Calu3 (cell line): Measurements from ENCODE around the gene FCGR1A. TPM values are rescaled to one million over a fixed set of nuclear protein-coding genes. Genes with fewer than 3 reads are reported as not detected.
"Not testable (repeated sequence)": the region's sequence is repeated elsewhere in the genome, so short reads cannot be mapped to it uniquely, and the experiment has no call there.

Experiments used
- BruUV-seq: library from RNA; stranded (reverse); fragments of 400-500 nt; replicated peaks from 2 replicates; lab custom pipeline; 2021; lab: Mats Ljungman, UMichigan
- CTCF ChIA-PET: fragments of 300-600 bp; sonication (Branson Sonifier 250); formaldehyde crosslinking; loops from one replicate; lab custom pipeline; 2022; ENCODE audit warnings: antibody characterized with exemption; lab: Charles Lee
- DNase-seq: peaks from one replicate; pipeline ENCODE4 v3.0.0; 2022
- H3K27ac Mint-ChIP-seq: one replicate; pipeline ENCODE4 v1.8.0; 2022; ENCODE audit warnings: mixed read lengths; ENCODE audit not compliant: unreplicated experiment
- H3K27me3 Mint-ChIP-seq: one replicate; pipeline ENCODE4 v1.8.0; 2022; ENCODE audit warnings: mixed read lengths; ENCODE audit not compliant: unreplicated experiment
- H3K36me3 Mint-ChIP-seq: one replicate; pipeline ENCODE4 v1.8.0; 2022; ENCODE audit warnings: mild to moderate bottlenecking, moderate library complexity, mixed read lengths; ENCODE audit not compliant: insufficient read depth, unreplicated experiment
- H3K4me1 Mint-ChIP-seq: one replicate; pipeline ENCODE4 v1.8.0; 2022; ENCODE audit warnings: mild to moderate bottlenecking, low read depth, mixed read lengths; ENCODE audit not compliant: unreplicated experiment
- H3K4me3 Mint-ChIP-seq: one replicate; pipeline ENCODE4 v1.8.0; 2022; ENCODE audit warnings: mild to moderate bottlenecking, low read depth, moderate library complexity, mixed read lengths; ENCODE audit not compliant: unreplicated experiment
- H3K9me3 Mint-ChIP-seq: one replicate; pipeline ENCODE4 v1.8.0; 2022; ENCODE audit warnings: low read depth, mixed read lengths; ENCODE audit not compliant: unreplicated experiment
- intact Hi-C: fragments of 100-400 bp; cut with micrococcal nuclease; formaldehyde crosslinking; loops from one replicate; pipeline ENCODE4 v1.10.0; 2022; ENCODE audit not compliant: unreplicated experiment
- total RNA-seq: library from RNA; stranded (reverse); gene quantifications from 2 replicates; pipeline ENCODE4 v1.2.3, GENCODE V29; 2022

FCGR1A gene
- total RNA-seq, 1 experiment from 2014 or later, result not detected

DNA sequence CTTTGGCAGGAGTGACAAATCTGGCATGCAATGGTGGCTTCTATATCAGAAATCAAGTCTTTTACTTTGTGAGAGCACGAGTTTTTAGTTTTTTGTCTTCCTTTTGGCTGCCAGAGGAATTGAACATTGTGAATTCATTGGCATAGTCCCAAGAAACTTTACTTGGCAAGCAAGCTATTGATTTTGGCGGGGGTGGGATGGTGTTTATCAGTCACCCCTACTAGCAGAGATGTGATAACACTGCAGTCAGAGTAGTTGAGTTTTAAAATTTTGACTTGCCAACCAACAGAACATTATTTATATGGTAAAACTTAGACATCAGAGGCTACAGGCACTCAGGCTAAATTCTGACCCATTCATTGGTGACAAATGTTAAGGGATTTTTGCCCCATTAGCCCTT lies 31.9 kb upstream of the FCGR1A start:
- H3K4me1 Mint-ChIP-seq, intact Hi-C loops, H3K27ac Mint-ChIP-seq, H3K9me3 Mint-ChIP-seq, H3K36me3 Mint-ChIP-seq, DNase-seq, BruUV-seq, H3K27me3 Mint-ChIP-seq, CTCF ChIA-PET, H3K4me3 Mint-ChIP-seq: not testable (repeated sequence)

DNA sequence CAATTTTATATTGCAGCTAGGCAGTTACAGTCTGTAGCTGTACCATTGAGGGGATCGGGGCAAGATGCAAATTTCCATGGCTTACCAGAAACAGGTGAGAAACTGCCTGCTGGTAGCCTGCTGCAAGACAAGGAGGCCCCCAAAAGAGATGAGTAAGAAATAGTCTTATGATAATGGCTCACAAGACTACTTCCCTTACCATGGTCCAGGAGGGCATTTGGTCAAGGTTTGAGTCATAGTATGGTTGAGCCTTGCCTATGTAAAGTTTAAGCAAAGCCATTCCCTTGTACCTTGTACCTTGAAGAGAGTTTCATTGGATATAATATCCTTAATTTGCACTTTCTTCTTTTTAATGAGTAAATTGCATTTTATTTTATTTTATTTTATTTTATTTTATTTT lies 30.3 kb upstream of the FCGR1A start:
- H3K27me3 Mint-ChIP-seq, BruUV-seq, H3K27ac Mint-ChIP-seq, H3K36me3 Mint-ChIP-seq, intact Hi-C loops, H3K4me3 Mint-ChIP-seq, DNase-seq, H3K9me3 Mint-ChIP-seq, H3K4me1 Mint-ChIP-seq, CTCF ChIA-PET: not testable (repeated sequence)

DNA sequence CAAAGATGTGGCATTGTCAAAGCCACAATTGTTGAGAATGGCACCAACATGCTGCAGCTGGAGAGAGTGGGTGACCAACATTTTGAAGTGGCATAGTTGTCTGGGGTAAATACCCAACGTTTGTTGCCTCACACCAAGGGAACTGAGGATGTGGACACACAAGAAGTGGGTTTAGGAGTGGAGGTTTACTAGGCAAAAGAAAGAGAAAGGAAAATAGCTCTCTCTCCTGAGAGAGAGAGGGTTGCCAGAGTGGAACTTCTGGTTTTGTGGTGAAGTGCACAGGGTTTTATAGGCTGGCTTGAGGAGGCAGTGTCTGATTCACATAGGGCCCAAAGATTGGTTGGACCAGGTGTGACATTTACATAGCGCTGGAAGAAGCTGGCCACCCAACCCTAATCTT lies 29.0 kb upstream of the FCGR1A start:
- H3K27ac Mint-ChIP-seq, BruUV-seq, intact Hi-C loops, H3K9me3 Mint-ChIP-seq, H3K4me3 Mint-ChIP-seq, CTCF ChIA-PET, H3K36me3 Mint-ChIP-seq, H3K4me1 Mint-ChIP-seq, DNase-seq: not testable (repeated sequence)
- peaks cover 12% of the 10 kb centered on the region for H3K27me3 Mint-ChIP-seq

DNA sequence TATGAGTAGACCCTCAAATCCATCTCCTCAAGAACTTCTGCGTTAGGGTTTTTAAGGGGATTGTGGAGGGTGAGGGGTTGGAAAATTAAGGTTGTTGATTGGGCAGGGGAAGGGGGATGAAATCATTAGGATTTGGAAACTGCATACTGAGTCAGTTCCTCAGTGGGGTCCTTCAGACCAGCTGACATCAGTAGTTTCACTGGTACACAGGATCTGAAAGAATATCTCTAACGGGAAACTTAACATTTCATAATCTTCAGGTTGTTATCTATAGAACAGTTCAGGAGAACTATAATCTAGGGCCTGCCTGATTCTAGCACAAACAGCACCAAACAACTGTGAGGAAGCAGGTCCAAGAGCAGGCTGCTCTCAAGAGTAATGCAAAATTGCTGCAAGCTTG lies 27.2 kb upstream of the FCGR1A start:
- H3K4me3 Mint-ChIP-seq, H3K4me1 Mint-ChIP-seq, intact Hi-C loops, H3K36me3 Mint-ChIP-seq, CTCF ChIA-PET, BruUV-seq, DNase-seq, H3K27ac Mint-ChIP-seq, H3K9me3 Mint-ChIP-seq: not testable (repeated sequence)
- H3K27me3 Mint-ChIP-seq, result peaks cover 12% of the 10 kb centered on the region

DNA sequence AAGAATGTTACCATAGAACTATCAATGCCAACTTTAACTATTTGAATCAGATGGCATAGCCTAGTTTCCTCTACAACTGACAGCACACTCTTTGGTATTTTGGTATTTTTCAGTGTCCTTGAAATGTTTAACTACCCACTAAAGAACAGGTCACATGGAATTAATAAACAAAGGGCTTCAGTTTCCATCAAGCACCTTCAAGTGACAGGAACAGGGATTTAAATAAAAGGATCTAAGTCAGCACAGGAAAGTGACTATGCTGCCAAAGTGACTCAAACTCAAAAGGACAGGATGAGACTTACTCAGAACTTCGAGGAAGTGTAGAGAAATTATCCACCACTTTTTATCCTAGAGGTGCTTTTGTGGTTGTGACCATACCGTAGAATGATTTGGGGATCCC lies 20.2 kb upstream of the FCGR1A start:
- intact Hi-C loops, DNase-seq, H3K4me1 Mint-ChIP-seq, H3K36me3 Mint-ChIP-seq, H3K4me3 Mint-ChIP-seq, CTCF ChIA-PET, H3K9me3 Mint-ChIP-seq, H3K27ac Mint-ChIP-seq, BruUV-seq: not testable (repeated sequence)
- H3K27me3 Mint-ChIP-seq, result peaks cover 11% of the 10 kb centered on the region

DNA sequence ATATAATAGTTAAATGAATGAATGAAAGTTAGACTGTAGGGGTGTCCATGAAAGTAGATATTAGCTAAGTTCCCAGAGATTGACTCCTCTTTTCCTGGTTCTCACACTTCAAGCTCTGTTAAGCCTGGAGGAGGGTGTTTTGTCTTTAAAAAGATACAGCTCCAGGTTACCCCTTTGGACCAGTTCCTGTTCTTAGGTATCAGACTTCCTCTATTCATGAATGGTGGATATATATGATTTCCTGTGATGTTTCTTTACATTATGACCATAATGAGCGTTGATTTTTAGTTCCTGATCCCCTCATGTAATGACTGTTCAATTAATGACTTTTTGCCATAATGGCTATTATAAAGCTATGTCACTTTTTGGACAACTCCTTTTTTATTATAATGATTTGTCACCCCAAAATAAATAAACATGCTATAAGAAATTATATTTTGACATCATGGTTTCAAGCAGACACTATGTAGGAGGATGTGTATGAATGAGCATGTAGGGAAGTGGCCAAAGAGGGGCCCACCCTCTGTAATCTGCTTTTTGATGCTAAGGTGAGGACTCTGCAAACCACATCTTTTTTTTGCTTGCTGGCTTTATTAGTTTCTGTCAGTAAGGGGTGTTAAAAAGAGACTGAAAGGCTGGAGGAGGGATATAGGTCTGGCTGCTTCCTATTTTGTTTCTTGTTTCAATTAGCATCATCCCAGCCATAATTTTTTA lies 18.2 kb upstream of the FCGR1A start:
- H3K4me3 Mint-ChIP-seq, CTCF ChIA-PET, H3K9me3 Mint-ChIP-seq, H3K27ac Mint-ChIP-seq, H3K36me3 Mint-ChIP-seq, DNase-seq, BruUV-seq, H3K27me3 Mint-ChIP-seq, intact Hi-C loops, H3K4me1 Mint-ChIP-seq: not testable (repeated sequence)

DNA sequence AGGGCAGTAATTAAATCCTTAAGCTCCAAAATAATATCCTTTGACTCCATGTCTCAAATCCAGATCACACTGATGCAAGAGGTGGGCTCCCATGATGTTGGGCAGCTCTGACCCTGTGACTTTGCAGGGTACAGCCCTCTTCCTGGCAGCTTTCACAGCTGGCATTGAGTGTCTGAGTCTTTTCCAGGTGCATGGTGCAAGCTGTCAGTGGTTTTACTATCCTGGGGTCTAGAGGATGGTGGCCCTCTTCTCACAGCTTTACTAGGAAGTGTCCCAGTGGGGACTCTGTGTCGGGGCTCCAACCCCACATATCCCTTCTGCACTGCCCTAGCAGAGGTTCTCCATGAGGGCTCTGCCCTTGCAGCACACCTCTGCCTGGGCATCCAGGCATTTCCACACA lies 16.3 kb upstream of the FCGR1A start:
- not testable (repeated sequence) for H3K27ac Mint-ChIP-seq

DNA sequence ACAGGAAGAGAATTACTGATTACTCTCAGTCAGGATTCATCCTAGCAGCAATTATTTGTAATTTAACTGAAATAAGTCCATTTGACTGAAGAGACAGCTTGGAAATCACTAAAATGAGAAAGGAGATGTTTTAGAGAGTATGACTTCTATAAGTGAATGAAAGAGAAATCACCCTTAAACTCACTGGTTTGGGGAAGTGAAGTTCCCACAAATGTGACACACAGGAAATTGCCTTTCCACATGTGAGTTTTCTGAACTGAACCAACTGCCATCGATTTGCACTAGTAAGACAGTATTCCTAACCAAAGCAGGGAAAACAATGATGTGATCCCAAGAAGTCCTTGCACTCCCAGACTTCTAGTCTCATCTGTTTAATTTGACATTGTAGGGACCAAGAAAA lies 13.3 kb upstream of the FCGR1A start:
- H3K27me3 Mint-ChIP-seq, H3K9me3 Mint-ChIP-seq, H3K4me1 Mint-ChIP-seq, BruUV-seq, H3K36me3 Mint-ChIP-seq, CTCF ChIA-PET, DNase-seq, intact Hi-C loops, H3K4me3 Mint-ChIP-seq, H3K27ac Mint-ChIP-seq: not testable (repeated sequence)

More for the DNA sequence above, 16.3 kb upstream of the FCGR1A start:
- H3K27me3 Mint-ChIP-seq, H3K36me3 Mint-ChIP-seq, CTCF ChIA-PET, H3K9me3 Mint-ChIP-seq, H3K4me1 Mint-ChIP-seq, DNase-seq, intact Hi-C loops, H3K4me3 Mint-ChIP-seq, BruUV-seq: not testable (repeated sequence)

DNA sequence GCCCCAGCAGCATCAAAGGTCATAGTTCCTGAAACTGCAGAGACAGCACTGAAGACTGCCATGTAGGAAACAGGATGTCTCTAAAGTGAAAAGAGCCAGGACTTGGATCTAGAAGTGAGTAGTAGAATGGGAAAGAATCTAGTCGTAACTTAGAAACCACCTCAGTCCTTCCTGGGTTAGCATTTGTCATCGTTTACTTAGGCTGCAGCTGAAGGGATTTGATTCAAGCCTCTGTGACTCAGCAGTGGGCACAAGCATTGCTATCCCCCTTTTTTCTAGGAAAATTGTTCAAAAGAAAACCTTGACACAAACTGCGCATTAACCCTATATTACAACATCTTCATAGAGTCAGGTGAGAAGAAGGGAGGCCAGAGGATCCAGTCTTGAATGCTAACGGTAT lies 11.8 kb upstream of the FCGR1A start:
- H3K36me3 Mint-ChIP-seq, H3K4me1 Mint-ChIP-seq, CTCF ChIA-PET, DNase-seq, BruUV-seq, H3K9me3 Mint-ChIP-seq, intact Hi-C loops, H3K27ac Mint-ChIP-seq, H3K4me3 Mint-ChIP-seq, H3K27me3 Mint-ChIP-seq: not testable (repeated sequence)

DNA sequence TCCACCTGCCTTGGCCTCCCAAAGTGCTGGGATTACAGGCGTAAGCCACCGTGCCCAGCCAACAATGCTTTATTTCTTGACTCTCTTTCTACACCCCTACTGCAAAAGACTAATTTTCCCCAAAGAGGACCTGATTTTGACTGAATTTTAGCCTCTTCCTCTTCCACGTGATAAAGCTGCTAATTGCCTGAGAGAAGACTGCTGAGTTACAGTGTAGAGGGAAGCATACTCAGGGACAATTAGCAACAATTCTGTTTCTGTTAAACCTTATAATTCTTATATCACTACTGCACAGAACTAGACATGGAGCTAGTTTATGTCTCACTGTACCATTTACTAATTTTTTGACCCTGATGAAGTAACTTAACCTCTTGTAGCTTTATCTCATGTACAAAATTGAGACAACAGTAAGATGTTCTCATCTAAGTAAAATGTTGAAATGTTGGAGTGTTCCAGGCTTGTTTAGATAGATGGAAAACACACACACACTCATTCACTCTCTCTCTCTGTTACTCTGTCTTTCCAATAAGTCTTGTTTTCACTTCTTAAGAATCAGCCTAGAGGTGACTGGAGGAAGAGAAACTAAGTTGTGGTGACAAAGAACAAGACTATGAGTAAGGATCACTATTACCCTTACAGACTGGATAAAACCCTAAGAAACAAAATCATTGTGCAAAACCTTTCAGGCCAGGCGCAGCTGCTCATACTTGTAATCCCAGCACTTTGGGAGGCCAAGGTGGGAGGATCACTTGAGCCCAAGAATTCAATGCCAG lies 10.7 kb upstream of the FCGR1A start:
- H3K9me3 Mint-ChIP-seq, H3K4me3 Mint-ChIP-seq, H3K4me1 Mint-ChIP-seq, intact Hi-C loops, BruUV-seq, H3K36me3 Mint-ChIP-seq, CTCF ChIA-PET, DNase-seq, H3K27ac Mint-ChIP-seq, H3K27me3 Mint-ChIP-seq: not testable (repeated sequence)
